Activated CD4-positive, alpha-beta T cell treated with anti-CD3 and anti-CD28 coated beads for 1 hour (primary cell): ENCODE measurements around the gene RPE65.
A peak's percentile ranks its signal among the peaks of the same experiment; 100 is the strongest.
"Not testable (repeated sequence)": the region's sequence is repeated elsewhere in the genome, so short reads cannot be mapped to it uniquely, and the experiment has no call there.

ENCODE experiments used
- DNase-seq: peaks from one replicate; pipeline ENCODE4 v3.0.0-alpha.2; 2020

RPE65 gene

GRCh38 chr1:68449901-68450300, at the start of gene RPE65:
TSS of gene RPE65 (minus strand) at chr1:68449954. CDS start at chr1:68449905, 49 bp downstream.
- DNase-seq = no peak

- DNase-seq = no peak
Observed at GRCh38 chr1:68497358-68497698, 47.6 kb upstream of the RPE65 start.

GRCh38 chr1:68496680-68497357, 47.1 kb upstream of the RPE65 start, which contains the start of gene DEPDC1:
TSS of gene DEPDC1 (minus strand) at chr1:68497082. CDS start at chr1:68496999, 83 bp downstream.
- peak; percentile 50 for DNase-seq

GRCh38 chr1:68495968-68496679, 46.4 kb upstream of the RPE65 start:
- DNase-seq = no peak

- no peak for DNase-seq
Observed at GRCh38 chr1:68495532-68495931, 45.8 kb upstream of the RPE65 start.

GRCh38 chr1:68493193-68493592, 43.4 kb upstream of the RPE65 start:
- DNase-seq = no peak

GRCh38 chr1:68492255-68492654, 42.5 kb upstream of the RPE65 start:
- DNase-seq = not testable (repeated sequence)

GRCh38 chr1:68490046-68490651, 40.4 kb upstream of the RPE65 start:
- DNase-seq = no peak

- no peak for DNase-seq
Observed at GRCh38 chr1:68485431-68486022, 35.8 kb upstream of the RPE65 start.

- no peak for DNase-seq
Observed at GRCh38 chr1:68484618-68485017, 34.9 kb upstream of the RPE65 start.

GRCh38 chr1:68481041-68481440, 31.3 kb upstream of the RPE65 start:
- no peak for DNase-seq

GRCh38 chr1:68479501-68479900, 29.7 kb upstream of the RPE65 start:
- no peak for DNase-seq

- no peak for DNase-seq
Observed at GRCh38 chr1:68478662-68479061, 28.9 kb upstream of the RPE65 start.

GRCh38 chr1:68476626-68477025, 26.9 kb upstream of the RPE65 start:
- not testable (repeated sequence) for DNase-seq

- no peak for DNase-seq
Observed at GRCh38 chr1:68473060-68473459, 23.3 kb upstream of the RPE65 start.

GRCh38 chr1:68470388-68470970, 20.7 kb upstream of the RPE65 start:
- no peak for DNase-seq

- DNase-seq = no peak
Observed at GRCh38 chr1:68464891-68465290, 15.1 kb upstream of the RPE65 start.

- DNase-seq = no peak
Observed at GRCh38 chr1:68460935-68461334, 11.2 kb upstream of the RPE65 start.

- DNase-seq = no peak
Observed at GRCh38 chr1:68459796-68460195, 10.0 kb upstream of the RPE65 start.

GRCh38 chr1:68459091-68459490, 9.3 kb upstream of the RPE65 start:
- DNase-seq = no peak

GRCh38 chr1:68456202-68456601, 6.4 kb upstream of the RPE65 start:
- no peak for DNase-seq

GRCh38 chr1:68454534-68454933, 4.8 kb upstream of the RPE65 start:
- no peak for DNase-seq

GRCh38 chr1:68453060-68453670, 3.4 kb upstream of the RPE65 start:
- no peak for DNase-seq
